ENCODE measurements around the gene IRAK1BP1.
"Not testable (repeated sequence)": the region's sequence is repeated elsewhere in the genome, so short reads cannot be mapped to it uniquely, and the experiment has no call there.

Gene IRAK1BP1, protein sequence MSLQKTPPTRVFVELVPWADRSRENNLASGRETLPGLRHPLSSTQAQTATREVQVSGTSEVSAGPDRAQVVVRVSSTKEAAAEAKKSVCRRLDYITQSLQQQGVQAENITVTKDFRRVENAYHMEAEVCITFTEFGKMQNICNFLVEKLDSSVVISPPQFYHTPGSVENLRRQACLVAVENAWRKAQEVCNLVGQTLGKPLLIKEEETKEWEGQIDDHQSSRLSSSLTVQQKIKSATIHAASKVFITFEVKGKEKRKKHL

DNA sequence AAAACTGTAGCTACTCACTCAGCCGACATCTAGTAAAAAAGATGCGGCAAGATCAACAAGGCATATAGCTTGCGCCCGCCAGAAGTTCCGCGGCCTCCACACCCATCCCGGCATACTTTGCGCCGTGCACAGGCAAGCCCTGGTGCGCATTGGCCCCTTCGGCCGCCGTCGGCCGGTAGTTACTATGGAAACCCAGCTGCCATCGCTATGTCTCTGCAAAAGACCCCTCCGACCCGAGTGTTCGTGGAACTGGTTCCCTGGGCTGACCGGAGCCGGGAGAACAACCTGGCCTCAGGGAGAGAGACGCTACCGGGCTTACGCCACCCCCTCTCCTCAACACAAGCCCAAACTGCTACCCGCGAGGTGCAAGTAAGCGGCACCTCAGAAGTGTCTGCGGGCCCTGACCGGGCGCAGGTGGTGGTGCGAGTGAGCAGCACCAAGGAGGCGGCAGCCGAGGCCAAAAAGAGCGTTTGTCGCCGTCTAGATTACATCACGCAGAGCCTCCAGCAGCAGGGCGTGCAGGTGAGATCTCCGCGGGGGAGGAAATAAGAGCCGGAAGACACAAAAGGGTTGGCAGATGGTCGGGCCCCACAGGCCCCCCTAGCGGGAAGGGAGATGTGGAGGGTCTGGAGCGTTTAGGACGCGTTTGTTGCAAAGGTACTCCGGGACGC, at the start of gene IRAK1BP1:
IRAK1BP1 (plus strand) TSS at position 182 of the 671 bp plus-strand sequence; CDS start at position 208, 26 bp downstream.
- peak; percentile 86 for DNase-seq

DNA sequence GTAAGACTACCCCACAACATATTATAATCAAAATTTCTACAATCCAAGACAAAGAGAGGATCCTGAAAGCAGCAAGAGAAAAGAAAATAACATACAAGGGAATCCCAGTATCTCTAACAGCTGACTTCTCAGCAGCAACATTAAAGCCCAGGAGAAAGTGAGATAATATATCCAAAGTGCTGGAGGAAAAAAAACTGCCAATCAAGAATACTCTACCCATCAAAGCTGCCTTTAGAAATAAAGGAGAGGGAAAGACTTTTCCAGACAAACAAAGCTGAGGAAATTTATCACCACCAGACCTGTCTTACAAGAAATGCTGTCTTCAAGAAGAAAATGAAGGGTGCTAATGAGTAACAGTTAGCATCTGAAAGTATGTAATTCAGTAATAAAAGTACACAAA, 43.3 kb upstream of the IRAK1BP1 start:
- DNase-seq, result no peak

DNA sequence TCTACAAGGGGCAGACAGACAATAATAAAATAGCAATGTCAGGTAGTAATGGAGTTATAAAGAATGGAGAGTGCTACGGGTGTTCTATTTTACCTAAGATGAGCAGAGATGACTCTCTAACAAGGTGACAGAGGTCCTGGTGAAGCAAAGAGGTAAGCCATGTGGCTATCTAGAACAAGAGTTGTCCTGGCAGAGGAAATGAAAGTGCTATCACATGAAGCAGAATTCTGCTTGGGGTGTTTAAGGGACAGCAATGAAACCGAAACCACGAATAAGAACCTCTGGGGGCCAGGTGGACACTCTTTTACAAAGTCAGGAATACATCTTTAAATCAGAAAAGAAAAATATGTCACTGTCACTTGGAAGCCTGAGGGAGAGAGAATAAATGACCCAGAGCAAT, 37.9 kb upstream of the IRAK1BP1 start:
- DNase-seq, result no peak

DNA sequence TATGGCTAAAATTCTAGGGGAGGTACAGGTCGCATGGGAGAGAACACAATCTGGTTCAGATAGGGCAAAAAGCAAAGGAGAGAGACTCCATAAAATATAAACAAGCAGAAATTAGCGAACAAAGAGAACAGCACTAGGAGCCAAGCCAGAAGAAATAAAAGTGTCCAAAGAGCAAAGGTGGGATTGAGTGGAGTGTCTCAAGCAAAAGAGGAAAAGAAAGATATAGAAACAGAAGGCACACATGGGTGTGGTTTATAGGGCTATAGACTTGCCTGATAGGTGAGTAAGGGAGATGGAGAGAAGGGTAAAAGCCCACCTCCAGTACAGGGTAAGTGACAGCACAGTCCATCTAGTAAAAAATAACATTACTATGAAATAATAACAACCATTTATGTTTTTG, 36.5 kb upstream of the IRAK1BP1 start:
- no peak for DNase-seq

DNA sequence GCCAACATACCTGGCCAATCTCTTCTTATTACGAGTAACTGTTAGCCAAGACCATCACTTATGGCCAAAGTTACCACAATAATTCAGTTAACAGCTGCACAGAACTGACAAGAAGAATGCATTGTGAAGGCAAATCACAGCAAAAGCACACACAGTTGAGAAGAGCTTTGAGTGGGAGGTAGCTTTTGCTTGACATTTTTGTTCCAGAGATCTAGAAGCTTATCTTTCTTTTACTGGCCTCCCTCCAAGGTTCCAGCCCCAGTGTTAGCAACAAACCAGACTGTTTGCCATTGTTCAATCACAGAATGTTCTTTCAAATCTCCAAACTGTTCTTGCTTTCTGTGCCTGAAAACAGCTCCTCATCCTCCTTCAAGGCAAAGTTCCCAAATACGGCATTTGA, 35.9 kb upstream of the IRAK1BP1 start:
- DNase-seq, result no peak

DNA sequence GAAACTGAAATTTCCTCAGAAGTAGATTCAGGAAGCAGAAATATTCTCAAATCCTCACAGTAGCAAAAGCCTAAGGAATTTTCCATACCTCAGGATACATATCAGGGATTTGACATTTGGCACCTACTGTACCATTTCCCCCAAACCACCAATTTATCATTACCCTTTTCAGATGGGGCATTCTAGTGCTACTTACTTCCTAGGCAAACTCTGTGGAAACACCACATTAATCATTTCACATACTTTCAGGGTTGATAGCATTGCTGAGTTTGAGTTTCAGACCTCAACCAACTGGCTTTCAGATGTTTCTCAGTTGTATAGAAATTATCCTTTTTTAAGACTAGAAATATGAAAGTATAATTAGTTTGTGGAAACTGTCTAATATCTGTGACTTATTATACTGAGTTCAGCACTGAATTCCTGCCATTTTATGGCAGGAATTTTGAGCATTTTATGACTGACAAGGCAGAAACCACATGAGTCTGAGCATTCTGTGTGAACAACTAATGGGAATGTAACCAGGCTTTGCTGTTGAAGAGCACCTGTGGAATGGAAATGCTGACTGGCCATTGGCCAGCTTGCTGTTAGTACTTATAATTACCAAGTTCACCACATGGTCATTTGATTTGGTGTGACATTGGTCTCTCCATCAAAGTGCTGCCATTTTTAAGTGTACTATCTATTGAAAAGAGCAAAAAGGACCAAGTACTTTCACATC, 35.1 kb upstream of the IRAK1BP1 start:
- no peak for DNase-seq

- DNase-seq, result no peak
These were observed 31.5 kb upstream of the IRAK1BP1 start for GRCh38 chr6:78835817-78836216.

DNA sequence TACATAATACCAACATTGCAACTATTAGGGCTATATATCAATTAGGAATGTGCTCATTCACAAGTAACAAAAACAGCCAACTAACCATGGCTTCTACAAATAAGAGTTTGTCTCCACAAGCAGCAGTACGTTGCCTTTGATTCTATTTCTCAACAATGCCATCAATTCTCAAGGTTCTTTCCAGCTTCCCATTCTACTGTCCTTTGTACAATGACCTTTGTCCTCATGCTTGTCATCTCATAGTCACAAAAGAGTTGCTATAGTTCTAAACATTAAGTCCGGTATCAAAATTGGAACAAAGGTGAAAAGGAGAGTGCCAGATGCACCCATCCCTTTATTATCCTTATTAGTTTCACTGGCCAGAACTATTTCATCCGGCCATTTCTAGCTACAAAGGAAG, 30.8 kb upstream of the IRAK1BP1 start:
- no peak for DNase-seq

DNA sequence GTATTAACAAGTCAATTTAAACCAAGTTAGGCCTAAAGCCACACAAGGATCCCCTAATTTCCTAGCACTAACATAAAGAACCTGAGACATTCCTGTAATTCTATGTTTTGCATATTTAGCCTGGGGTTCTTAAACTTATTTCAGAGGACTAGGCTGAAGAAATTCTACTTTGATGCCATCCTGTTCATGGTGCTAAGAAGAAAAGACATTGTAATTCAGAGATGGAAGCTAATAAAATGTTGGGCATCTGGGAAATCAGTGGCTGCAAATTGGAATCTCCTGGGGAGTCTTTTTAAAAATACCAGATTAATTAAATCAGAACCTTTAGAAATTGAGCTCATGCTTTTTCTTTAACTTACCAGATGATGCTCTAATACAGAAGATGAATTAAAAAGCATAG, 26.2 kb upstream of the IRAK1BP1 start:
- DNase-seq, result no peak

DNA sequence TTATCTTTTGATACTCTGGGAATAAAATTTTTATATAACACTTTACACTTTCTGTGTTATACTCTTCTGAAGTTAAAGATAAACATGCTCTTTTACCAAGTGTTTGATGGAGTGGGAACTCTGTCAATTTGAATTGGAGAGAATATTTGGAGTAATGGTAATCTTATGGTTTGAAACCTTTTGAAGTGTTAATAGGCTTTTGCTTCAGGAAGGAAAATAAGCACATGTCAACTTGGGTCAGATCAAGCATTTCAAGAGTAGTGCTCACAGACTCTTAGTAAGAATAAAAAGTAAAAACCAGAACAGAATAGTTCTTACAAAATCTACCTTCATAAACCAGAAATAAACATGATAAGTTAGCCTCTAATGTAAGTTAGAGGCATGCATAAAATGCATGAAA, 24.4 kb upstream of the IRAK1BP1 start:
- DNase-seq, result no peak

DNA sequence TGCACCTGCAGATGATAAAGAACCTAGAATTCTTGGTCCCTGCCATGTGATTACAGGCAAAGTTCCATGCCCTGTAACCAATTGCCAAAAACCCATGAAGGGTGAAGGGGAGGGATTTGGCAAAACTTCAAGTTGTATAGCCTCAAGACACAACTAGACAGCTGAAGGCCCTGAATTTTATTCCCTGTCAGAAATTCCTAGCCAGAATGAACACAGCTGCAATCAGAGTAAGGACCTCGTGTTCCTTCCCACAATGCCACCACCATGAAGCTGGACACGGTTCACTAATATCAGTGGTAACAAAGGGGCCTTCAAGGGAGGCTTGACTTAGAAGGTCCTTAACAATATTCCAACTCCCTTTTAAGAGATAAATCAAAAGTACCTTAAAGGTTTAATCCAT, 22.5 kb upstream of the IRAK1BP1 start:
- DNase-seq, result no peak

- no peak for DNase-seq
These were observed 21.8 kb upstream of the IRAK1BP1 start for GRCh38 chr6:78845567-78845966.

DNA sequence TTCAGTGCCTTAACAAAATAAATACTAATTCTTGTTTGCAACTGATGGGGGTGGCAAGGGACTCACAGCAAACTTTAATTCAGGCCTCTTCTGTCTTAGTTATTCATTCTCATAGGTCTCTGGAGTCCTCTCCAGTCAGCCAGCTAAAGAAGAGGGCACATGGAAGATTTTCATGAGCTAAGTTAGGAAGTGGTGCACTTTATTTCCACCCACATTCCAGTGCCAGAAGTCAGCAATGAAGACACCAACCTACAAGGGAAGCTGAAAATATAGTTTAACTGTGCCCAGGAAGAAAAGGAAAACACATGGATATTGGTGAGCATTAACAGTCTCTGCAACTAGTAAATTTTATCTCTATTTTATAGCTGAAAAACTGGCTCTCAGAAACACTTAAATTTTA, 16.7 kb upstream of the IRAK1BP1 start:
- DNase-seq, result no peak

DNA sequence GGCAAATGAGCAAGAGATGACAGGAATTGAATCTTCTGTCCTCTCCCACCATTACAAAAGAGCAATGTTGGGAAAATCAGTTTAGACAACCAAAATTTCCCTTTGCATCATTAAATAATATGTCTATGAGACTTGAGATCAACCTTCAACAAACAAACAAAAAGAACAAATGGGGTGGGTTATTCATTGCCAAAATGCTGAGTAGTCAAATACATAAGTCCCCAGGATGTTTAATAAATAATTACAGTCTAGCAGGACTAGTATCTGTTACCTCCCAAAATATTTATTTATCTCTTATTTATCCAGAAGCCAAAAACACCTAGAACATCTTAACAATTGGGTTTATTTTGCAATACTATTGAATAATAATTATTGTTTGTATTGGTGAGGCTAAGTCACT, 16.2 kb upstream of the IRAK1BP1 start:
- DNase-seq, result no peak

GRCh38 chr6:78854546-78854945, 12.8 kb upstream of the IRAK1BP1 start:
- DNase-seq, result no peak

- DNase-seq, result not testable (repeated sequence)
These were observed 8.9 kb upstream of the IRAK1BP1 start for GRCh38 chr6:78858339-78858938.

GRCh38 chr6:78861509-78861908, 5.8 kb upstream of the IRAK1BP1 start:
- no peak for DNase-seq

DNA sequence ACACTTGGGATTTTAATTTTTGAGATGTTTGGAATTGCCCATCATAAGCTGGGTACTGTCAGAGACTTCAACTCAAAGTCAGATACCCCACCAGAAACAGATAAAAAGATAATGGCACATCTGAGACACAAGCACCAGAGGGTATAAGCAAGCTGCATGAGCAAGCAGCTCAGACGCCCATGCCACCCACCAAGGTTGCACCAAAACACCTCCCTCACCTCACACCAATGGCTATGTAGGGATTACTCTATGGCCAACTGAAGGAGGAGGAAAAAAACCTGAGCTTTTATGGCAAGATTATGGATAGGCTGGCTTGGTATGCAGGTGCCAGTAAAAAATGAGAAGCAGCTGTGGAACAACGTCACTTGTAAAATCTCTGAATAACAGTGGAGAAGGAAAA, 3.8 kb upstream of the IRAK1BP1 start:
- no peak for DNase-seq

- DNase-seq, result no peak
These were observed 2.4 kb upstream of the IRAK1BP1 start for GRCh38 chr6:78864957-78865356.

DNA sequence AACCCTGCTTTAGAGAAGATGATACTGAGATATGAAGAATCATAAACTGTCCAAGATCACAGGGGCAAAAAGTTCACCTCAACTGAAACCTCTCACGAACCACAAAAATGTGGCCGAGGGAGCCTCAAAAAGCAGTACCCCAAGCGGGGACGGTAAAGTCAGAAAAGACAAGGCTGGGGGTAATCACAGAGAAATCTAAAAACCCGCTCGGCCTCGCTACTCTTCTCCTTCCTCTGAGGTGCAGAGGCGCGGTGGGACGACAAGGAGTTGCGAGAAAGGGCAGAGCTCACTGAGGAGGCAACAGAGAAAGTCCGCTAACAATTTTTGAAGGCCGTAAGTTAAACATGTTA, 356 bp upstream of the IRAK1BP1 start:
- DNase-seq, result no peak

DNA sequence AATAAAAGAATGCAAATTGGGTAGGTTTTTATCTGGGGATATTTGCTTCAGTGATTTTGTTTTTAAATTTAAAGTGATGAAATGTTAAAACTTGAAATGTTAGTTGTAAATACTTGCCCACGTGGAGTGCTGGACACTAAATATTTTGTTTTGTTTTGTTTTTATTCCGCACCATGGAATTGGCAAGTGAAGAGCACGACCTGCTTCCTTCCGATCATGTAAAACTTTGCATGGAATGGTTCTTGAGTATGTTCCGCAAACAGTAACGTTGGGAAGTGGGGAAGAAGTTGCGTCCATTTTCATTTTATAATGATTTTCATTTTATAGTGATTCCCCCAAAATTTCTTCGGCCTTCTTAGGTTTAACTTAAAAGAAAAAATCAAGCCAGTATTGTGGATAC, 765 bp downstream of the IRAK1BP1 start:
- DNase-seq, result no peak

DNA sequence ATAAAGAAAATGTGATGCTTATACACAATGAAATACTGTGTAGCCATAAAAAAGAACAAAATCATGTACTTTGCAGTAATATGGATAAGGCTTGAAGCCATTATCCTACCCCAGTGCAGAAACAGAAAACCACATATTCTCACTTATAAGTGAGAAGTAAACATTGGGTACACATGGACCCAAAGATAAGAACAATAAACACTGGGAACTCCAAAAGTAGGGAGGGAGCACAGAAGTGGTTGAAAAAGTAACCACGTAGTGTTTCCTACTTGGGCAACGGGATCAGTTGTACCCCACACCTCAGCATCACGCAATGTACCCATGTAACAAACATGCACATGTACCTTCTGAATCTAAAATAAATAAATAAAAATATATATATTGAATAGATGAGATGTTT, 8.2 kb downstream of the IRAK1BP1 start:
- no peak for DNase-seq

DNA sequence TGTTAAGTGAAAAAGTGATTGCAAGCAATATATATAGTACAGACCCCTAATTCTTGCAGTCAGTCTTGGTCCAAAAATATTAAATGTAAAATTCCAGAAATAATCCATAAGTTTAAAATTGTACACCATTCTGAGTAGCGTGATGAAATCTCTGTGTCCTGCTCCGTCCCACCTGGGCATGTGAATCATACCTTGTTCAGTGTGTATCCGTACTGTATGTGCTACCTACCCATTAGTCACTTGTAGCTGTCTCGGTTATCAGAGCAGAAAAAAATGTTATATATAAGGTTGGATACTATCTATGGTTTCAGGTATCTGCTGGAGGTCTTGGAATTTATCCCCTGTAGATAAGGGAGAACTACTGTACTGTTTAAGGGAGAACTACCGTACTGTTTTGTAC, 16.3 kb downstream of the IRAK1BP1 start:
- no peak for DNase-seq

GRCh38 chr6:78889901-78890300, 22.6 kb downstream of the IRAK1BP1 start:
- DNase-seq, result not testable (repeated sequence)

Measured in stimulated activated CD8-positive, alpha-beta memory T cell treated with anti-CD3 and anti-CD28 coated beads, Interleukin-4, amount 100 ng/mL, for 48 hours (primary cell).